Posterior cingulate gyrus (tissue), 11 donors: ENCODE results near the gene ACE2.
"Not testable (repeated sequence)": the region's sequence is repeated elsewhere in the genome, so short reads cannot be mapped to it uniquely, and the experiment has no call there.

ENCODE experiments used
- DNase-seq, 10 donors: peaks; one replicate each; pipeline versions ENCODE4 v3.0.0 to v3.0.0-alpha.2; 2020 to 2021; ENCODE audit warnings: mixed read lengths in 3 of 10
- intact Hi-C: fragments of 100-400 bp; cut with DNase I; formaldehyde crosslinking; loops from one replicate; pipeline ENCODE4 v1.15.1; 2023

ACE2 gene

DNA sequence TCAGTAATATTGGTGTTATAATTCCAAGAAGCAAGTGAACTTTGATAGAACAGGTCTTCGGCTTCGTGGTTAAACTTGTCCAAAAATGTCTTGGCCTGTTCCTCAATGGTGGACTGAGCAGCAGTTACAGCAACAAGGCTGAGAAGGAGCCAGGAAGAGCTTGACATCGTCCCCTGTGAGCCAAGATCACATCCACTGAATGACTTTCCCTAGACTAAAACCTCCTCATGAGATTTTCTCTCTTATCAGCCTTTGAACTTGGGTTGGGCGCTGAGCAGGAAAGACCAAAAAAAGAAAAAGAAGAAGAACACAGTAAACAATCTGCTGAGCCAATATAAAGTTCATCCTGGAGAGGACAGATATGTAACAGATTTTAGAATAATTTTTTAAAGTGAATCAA, at the start of gene ACE2:
ACE2 (minus strand) TSS at position 216 of the 400 bp plus-strand sequence; CDS start at position 167, 49 bp downstream.
- DNase-seq = no peak
- intact Hi-C loops = no loop called here

DNA sequence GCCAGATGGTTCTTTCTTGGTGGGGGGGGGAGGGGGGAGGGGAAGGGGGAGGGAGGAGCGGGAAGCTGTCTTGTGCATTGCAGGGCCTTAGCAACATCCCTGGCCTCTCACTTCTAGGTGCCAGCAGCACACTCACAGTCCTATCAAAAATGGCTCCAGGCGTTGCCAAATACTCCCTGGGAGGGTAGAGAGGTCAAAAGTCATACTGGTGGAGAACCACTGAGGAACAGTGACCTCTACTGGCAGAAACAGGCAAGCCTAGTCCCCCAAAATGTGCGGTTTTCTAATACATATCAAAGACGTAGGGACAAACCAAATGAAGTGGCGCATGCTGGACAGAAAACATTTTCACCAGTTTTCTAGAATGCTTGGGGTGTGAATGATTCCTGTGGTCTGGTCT, 46.8 kb upstream of the ACE2 start:
- intact Hi-C loops, DNase-seq: not testable (repeated sequence)

DNA sequence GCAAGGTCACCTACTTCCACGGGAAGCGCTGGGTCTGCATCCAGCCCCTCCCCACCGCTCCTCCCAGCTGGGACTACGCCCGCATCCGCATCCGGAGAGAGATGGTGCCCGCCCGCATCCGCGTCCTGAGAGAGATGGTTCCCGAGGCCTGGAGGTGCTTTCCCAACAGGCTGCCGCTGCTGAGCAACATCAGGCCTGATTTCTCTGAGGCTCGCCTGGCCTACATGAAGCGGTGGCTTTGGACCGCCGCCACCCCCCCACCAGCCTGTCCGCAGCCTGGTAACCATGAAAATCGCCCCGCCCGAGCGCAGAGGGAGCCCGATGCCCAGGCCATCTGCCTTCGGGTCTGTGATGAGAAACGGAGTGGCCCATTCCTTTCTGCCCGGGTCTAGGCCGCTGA, 45.8 kb upstream of the ACE2 start:
- intact Hi-C loops = no loop called here
- DNase-seq = peak in 2 of 10 donors; percentile 77 to 84

DNA sequence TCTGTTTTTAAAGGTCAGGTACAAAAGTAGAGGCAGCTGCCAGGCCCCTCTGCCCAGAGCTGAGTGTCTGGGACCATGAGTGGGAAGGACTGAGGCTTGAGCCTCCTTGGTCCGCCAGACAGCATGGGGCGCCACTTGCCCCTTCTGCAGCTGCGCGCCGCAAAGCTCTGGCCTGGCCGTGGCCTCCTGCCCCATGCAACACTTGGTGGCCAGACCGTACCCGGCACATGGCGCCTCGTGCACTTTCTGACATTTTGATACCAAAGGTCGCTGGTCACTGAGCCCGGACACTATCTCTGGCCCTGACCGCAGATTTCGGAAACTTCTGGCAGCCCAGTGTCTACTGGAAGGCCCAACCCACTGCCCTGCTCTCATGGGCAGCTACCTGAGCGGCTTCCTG, 45.3 kb upstream of the ACE2 start:
- DNase-seq = peak in 2 of 10 donors; percentile 10 to 74
- intact Hi-C loops = no loop called here

DNA sequence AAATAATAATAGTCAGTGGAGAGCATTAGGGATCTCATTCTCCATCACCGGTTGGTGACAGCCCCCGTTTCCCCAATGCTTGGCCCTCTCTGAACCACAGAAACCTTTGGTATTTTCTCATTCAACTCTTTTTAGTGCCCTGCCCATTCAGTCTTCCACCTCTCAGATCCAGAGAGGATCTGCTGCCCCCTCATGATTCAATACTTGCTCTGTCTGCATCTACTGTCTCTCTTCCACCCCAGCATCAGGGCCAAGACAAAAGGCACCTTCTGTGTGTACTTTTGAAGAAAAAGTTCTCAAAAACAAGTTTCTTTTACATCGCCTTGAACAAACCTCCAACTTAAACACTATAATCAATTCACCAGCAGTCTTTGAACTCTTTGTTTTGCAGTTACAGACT, 44.5 kb upstream of the ACE2 start:
- no peak for DNase-seq
- intact Hi-C loops = no loop called here

DNA sequence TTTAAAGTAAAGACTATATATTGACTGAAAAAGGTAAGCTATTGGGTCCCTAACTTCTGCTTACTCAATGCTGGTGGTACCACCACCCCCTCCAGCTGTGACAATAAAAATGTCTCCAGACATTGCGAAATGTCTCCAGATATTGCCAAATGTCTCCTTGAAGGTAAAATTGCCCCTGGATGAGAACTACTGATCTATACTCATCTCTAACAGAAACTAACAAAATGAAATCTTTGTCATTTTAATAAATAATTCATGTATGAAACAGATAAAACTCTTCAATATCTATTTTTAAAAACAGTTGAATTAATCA, 43.8 kb upstream of the ACE2 start:
- intact Hi-C loops = no loop called here
- DNase-seq = no peak

DNA sequence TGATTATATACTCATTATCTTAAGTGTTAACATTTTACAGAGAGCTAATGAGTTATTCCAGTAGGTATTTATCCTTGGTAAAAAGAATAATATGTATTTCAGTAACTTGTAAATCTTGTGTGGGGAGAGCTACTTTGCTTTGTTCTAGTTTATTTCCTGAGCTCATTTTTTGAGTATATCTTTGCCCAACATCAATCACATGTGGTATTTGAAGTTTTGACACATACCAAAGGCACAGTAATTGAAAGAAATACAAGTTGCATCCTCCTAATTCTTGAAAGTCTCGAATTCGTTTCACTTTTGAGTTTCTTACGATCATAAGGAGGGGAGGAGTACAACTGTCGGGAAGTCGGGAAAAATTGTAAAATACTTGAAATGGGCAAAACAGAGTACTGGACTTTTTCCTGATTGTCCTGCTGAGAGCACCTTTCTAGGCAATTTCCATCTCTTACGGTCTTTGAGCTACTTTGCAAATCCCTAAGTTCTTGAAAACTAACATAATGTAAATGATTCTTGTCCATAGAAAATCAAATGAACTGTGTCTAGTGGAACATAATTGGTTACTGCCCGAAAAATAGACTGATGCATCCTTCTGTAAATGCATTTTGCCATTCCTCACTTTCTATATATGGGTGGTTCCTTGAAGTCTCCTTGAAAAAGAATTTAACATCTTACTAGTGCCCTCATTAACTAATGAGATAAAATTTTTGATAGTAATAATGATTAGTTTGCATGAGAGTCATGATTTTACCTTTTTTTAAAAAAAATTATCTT, 43.2 kb upstream of the ACE2 start:
- intact Hi-C loops = no loop called here
- DNase-seq = no peak

DNA sequence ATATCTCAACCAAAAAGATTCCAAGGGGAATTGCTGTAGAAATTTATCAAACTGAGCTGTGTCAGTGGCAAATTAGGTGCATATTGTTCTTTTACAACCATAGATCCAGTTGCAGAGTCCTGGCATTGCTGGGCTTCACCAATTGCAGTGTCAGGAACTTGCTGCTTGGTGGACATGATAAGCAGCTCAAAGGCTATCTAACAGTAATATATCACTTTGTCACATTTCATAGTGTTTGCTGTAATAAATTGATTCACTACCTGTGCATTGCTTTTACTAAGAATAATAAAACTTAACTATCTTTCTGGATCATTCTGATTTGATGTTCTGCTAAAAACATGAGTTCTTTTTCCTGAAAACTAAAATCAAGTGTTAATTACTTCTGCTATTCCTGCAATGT, 30.9 kb upstream of the ACE2 start:
- no peak for DNase-seq
- intact Hi-C loops = no loop called here

DNA sequence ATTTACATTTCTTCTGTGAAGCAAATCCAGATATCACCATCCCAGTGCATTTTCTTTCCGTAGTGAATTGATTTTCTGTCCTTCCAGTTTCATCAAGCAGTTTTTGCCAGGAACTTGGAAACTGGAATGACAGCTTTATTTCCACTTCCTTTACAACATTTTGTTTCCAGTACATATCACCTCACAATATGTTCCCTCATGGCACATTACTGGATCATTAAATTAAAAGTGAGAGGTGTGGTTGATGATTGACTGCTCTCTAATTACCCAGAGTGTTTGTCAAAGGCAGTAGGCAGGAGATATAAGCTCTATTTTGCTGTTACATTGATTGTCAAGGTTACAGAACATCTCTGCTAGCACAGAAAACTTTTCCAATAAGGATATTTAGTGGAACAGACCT, 22.3 kb upstream of the ACE2 start:
- no peak for DNase-seq
- intact Hi-C loops = no loop called here

DNA sequence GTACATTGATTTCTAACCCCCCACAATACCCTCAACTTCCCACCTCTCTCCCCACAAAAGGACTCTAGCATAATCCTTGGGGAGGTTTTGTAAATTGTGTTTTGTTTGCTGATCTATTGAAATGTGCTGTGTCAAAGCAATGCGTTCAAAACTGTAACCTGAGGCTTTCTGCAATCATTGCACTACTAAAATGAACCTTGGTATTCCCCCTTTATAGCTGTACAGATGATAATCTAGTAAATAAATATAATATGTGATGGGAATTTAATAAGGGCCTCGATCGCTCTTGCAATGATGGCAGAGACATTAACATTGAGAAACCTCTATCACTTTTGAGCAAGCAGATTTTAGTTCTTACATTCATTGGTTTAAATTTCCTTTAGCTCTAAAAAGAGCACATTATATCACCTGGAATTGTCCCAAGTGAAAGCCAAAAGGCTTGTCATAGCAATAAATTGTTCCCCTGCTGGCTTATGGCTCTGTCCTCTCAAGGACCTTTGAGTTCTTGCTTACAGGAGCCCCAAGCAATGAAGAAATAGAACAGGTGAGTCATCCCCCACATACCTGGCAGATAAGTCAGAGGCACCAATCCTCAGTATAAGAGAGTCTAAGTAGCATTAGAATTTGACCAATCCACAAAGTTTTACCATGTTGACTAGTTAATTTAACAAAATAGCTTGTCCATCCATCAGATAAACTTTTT, 18.4 kb upstream of the ACE2 start:
- intact Hi-C loops = no loop called here
- DNase-seq = no peak

DNA sequence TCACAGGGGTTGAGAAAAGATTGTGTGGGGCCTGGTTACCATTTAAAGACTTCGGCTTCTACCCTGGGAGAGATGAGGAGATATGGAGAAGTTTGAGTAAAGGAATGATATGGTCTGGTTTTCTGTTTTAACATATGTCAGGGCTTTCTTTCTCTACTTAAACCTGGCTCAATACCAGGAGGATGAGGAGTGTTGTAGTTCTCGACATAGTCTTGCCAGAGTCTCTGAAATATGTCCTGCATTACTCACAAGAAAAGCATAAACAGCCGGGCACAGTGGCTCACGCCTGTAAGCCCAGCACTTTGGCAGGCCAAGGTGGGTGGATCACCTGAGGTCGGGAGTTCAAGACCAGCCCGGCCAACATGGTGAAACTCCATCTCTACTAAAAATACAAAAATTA, 16.4 kb upstream of the ACE2 start:
- DNase-seq = no peak
- intact Hi-C loops = no loop called here

DNA sequence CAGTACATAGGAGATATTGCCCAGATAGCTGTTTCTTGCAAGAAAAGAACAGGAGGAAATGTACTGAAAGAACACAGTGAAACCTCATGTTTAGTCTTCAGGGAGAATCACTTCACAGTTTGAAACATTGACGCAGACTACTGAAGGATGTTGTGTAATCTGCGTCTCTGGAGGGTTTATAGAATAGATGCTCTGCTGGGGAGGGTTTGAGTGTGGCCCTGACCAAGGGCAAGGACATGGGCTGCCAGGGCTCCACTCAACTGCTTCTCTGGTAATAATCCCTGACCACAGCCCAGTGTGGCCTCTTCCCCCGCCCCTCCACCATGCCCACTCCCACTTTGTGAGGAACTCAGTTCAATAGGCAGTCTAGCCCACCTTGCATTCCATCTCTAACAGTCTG, 15.8 kb upstream of the ACE2 start:
- intact Hi-C loops = no loop called here
- no peak for DNase-seq

DNA sequence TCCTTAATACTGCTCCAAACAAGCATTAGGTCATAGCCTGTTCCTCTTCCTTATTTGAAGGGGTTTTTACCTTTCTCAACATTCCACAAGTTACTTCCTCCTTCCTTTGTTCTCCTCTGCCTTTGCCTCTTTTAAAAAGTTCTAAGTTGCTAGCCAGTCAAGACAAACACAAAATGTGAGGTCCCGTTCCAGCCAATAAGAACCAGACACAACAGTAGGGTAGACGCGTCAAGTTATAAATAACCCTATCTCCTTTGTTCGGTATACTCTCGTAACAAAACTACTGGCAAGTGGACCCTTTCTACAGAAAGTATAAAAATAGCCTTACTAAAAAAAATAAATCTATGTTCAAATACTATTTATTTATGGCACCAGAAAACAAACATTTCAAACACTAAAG, 6.3 kb upstream of the ACE2 start:
- DNase-seq = no peak
- intact Hi-C loops = no loop called here

DNA sequence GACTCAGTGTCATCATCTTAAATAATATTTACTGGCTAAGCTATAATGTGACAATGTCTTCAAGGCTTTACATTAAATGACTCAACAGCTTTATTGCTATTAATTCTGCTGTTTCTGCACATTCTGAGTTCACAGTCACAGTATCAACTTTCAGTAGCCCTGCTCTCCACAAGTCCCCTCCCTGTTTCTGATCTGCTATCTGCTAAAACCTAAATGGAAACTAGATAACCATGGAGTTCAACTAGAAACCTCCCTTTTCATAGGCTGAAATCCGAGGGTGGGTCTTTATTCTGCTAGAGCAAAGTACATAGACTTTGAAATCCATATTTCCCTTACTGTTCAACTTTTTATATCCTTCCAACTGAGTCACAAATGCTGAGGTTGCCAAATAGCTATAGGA, 5.4 kb upstream of the ACE2 start:
- intact Hi-C loops = no loop called here
- DNase-seq = no peak

DNA sequence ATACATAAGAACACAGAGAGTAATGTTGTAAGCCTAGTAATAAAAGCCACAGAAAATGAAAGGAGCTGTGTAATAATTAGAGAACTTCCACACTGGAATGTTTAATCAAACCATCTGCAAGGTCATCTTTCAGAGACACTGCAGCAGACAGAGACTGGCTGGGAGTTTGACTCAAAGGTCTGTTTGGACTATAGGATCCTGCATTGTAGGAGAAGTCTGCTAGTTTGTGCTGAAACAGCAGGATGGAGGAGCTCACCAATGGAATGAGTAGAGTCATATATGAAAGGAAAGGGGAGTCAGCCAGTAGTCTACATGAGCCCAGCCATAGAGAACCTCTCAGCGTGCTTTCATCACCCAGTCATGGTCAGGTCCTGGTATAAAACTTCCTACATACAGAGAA, 4.5 kb upstream of the ACE2 start:
- intact Hi-C loops = no loop called here
- no peak for DNase-seq

DNA sequence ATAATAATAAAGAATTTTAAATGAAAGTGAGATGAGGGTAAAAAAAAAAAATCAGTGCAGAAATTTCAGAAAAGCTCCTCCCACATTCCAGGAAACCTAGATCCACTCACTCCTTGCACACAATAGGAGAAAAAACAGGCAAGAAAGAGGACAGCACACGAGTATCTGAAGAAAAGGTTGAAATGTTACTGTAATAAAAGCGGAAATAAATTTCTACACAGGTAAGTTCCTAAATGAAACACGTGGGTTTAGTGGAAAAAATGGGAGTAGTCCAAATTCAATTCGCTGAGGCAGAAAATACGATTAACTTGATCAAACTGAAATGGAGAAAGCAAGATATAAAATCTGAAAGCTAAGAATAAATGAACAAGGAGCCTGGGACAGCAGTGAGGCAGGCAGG, 2.0 kb upstream of the ACE2 start:
- intact Hi-C loops = no loop called here
- no peak for DNase-seq

DNA sequence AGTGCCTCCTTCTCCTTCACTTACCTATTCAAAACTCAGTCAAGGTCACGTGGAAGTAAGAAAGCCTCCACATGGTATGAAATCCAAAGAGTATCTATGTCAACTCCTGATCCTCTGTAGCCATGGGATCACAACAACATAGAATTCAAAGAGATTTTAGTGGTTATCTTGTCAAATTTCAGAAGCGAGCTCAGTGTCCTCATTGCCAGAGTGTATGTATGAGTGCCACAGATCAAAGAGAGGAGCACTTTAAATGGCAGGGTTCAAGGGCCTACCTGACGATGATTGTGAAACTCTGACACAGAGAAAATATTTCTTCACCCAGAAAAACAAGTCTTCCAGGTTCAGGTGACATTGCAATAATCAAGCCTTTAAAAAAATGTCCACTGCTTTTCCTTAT, 1.2 kb upstream of the ACE2 start:
- no peak for DNase-seq
- intact Hi-C loops = no loop called here

DNA sequence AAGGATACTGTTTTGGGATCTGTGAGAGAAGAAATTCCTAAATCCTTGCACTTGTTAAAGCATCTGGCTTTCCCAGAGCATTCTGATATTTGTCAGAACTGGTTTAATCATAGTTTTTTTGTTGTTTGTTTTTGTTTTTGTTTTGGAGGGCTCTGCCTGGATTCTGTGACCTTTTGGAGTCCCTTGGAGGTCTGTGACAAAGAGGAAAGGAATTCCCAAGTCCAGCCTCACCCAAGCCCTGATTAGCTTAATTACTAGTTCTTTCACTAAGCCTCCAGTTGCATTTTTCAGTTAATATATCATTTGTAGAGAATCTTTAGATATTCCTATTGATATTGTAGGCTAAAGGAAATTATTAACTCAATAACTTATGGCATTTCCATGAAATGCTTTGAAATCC, 711 bp downstream of the ACE2 start:
- intact Hi-C loops = no loop called here
- DNase-seq = no peak

DNA sequence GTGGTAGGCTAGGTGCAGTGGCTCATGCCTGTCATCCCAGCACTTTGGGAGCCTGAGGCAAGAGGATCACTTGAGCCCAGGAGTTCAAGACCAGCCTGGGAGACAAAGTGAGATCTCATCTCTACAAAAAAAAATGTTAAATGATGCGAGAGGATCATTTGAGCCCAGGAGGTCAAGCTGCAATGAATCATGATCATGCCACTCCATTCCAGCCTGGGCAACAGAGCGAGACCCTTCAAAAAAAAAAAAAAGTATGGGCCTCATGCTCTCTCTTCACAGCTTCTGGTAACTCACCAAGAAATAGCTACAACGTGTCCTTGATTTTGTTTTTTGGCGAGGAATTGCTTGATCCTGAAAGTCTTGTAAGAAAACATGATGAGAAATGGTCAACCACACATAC, 1.3 kb downstream of the ACE2 start:
- DNase-seq = no peak
- intact Hi-C loops = no loop called here

DNA sequence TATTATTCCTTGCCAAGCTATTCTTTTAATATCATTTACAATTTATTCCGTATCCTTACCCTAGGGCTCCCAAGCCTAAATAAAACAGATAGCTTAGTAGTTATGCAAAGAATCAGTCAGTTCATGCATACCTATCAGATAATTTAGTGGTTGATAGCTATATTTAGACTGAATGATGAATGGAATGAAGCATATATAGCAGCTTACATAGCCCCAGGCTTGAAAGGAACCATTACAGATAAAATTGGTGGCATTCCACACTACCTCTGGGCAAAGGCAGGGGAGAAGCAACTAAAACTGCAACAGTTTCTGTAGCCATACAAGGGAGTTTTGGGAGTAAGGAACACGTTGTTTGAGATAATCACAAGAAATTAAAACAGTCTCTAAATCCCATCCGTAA, 2.7 kb downstream of the ACE2 start:
- intact Hi-C loops = no loop called here
- no peak for DNase-seq

DNA sequence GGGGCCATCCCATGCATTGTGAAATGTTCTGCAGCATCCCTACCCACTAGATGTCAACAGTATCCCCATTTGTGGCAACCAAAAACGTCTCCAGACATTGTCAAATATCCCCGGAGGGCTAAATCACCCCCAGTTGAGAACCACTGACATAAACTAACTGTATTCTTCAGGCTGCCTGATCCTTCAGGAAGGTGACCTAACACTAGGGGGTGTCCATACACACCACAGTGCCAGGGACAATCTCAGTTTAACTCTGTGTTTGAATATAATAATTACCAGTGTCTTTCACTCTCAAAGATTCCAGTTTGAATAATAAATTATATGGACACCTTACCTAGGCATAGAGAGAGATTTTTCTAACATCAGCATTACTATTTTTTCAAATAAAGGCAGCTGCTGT, 6.4 kb downstream of the ACE2 start:
- no peak for DNase-seq
- intact Hi-C loops = no loop called here
